HCT116 (cell line): ENCODE measurements around the gene PNRC2. TPM values are rescaled to one million over a fixed set of nuclear protein-coding genes. Genes with fewer than 3 reads are reported as not detected.

Experiments
- ATAC-seq: fragments of 200-7000 bp; cut with Tn5 transposase; 2 replicates; pipeline ENCODE4 v1.9.1; 2020; ENCODE audit warnings: mild to moderate bottlenecking, moderate library complexity
- BruUV-seq: library from RNA; stranded (reverse); fragments of 400-500 nt; replicated peaks from 2 replicates; lab custom pipeline; 2021; lab: Mats Ljungman, UMichigan
- CTCF ChIA-PET: fragments of 300-600 bp; sonication (Branson Sonifier 250); formaldehyde crosslinking; loops from one replicate; lab custom pipeline; 2021; ENCODE audit warnings: antibody characterized with exemption; lab: Charles Lee
- POLR2A ChIA-PET: fragments of 300-600, 350-600 bp; sonication (Branson Sonifier 250); formaldehyde crosslinking; loops from one replicate; lab custom pipeline; 2021; ENCODE audit warnings: antibody characterized with exemption; lab: Charles Lee
- RAD21 ChIA-PET, 2 experiments: fragments of 300-600 bp; sonication (Branson Sonifier 250); formaldehyde crosslinking; loops; one replicate each; lab custom pipeline; 2023; ENCODE audit warnings: low total read pairs in 2 of 2; ENCODE audit not compliant: uncharacterized antibody in 2 of 2, unreplicated experiment in 2 of 2, low non-redundant PET in 1 of 2; lab: Charles Lee
- DNase-seq: peaks from one replicate; pipeline ENCODE4 v3.0.0-alpha.2; 2010; ENCODE audit warnings: low read depth, low spot score
- H2AFZ ChIP-seq: fragments of 200-600 bp; shearing (Covaris generic), sonication (generic); 2 replicates; pipeline ENCODE4 v1.6.1; 2017; ENCODE audit warnings: low read depth, mixed run types, mixed read lengths, antibody characterized with exemption, low read length; ENCODE audit not compliant: poor library complexity, severe bottlenecking
- H3K27ac ChIP-seq: 2 replicates; pipeline ENCODE4 v1.5.1; 2012; ENCODE audit warnings: low read depth, low read length
- H3K27me3 ChIP-seq: fragments of 200-600 bp; sonication (generic); 2 replicates; pipeline ENCODE4 v1.6.1; 2016; ENCODE audit warnings: mixed run types, low read length, mixed read lengths; ENCODE audit not compliant: insufficient read depth
- H3K36me3 ChIP-seq, 2 experiments: fragments of 200-500 bp in 1 of 2; fragments of 200-600 bp in 1 of 2; sonication (Bioruptor generic) in 1 of 2; sonication (generic) in 1 of 2; 2 replicates each; pipeline versions ENCODE4 v1.5.1 to v1.6.1; 2014 to 2016; ENCODE audit warnings: low read length in 2 of 2, inconsistent platforms in 1 of 2, mixed read lengths in 1 of 2, mixed run types in 1 of 2; ENCODE audit not compliant: insufficient read depth in 2 of 2, control insufficient read depth in 1 of 2
- H3K4me1 ChIP-seq, 2 experiments: fragments of 200-600 bp in 1 of 2; sonication (generic) in 1 of 2; 2 replicates each; pipeline versions ENCODE4 v1.5.1 to v1.6.1; 2012 to 2017; ENCODE audit warnings: low read length in 2 of 2, inconsistent platforms in 1 of 2, mild to moderate bottlenecking in 1 of 2, mixed read lengths in 1 of 2, mixed run types in 1 of 2, moderate library complexity in 1 of 2; ENCODE audit not compliant: insufficient read depth in 2 of 2, control insufficient read depth in 1 of 2
- H3K4me2 ChIP-seq: fragments of 200-600 bp; sonication (generic); 2 replicates; pipeline ENCODE4 v1.6.1; 2017; ENCODE audit warnings: mixed run types, low read length, mixed read lengths
- H3K4me3 ChIP-seq, 2 experiments: fragments of 200-600 bp in 1 of 2; sonication (generic) in 1 of 2; replicated peaks in 1 of 2; 2 replicates each; pipeline ENCODE4 v1.5.1; 2011 to 2016; ENCODE audit warnings: low read length in 2 of 2, control low read depth in 1 of 2, low read depth in 1 of 2, mild to moderate bottlenecking in 1 of 2, mixed read lengths in 1 of 2, mixed run types in 1 of 2
- H3K79me2 ChIP-seq: fragments of 200-600 bp; sonication (generic); 2 replicates; pipeline ENCODE4 v1.6.1; 2017; ENCODE audit warnings: mild to moderate bottlenecking, mixed run types, low read length, moderate library complexity, mixed read lengths; ENCODE audit not compliant: insufficient read depth
- H3K9ac ChIP-seq: fragments of 200-600 bp; sonication (generic); 2 replicates; pipeline ENCODE4 v1.6.1; 2016; ENCODE audit warnings: low read length, mixed read lengths
- H3K9me2 ChIP-seq: fragments of 200-600 bp; sonication (generic), shearing (Covaris generic); 2 replicates; pipeline ENCODE4 v1.6.1; 2017; ENCODE audit warnings: mixed run types, mild to moderate bottlenecking, moderate library complexity; ENCODE audit not compliant: insufficient read depth
- H3K9me3 ChIP-seq, 2 experiments: fragments of 200-500 bp in 1 of 2; fragments of 200-600 bp in 1 of 2; sonication (Bioruptor generic) in 1 of 2; sonication (generic) in 1 of 2; 2 replicates each; pipeline ENCODE4 v1.6.1; 2014 to 2017; ENCODE audit warnings: low read length in 2 of 2, mixed read lengths in 2 of 2, inconsistent platforms in 1 of 2, low read depth in 1 of 2, mild to moderate bottlenecking in 1 of 2, mixed run types in 1 of 2, moderate library complexity in 1 of 2; ENCODE audit not compliant: control insufficient read depth in 1 of 2, insufficient read depth in 1 of 2
- H4K20me1 ChIP-seq: fragments of 200-600 bp; sonication (generic), shearing (Covaris generic); 2 replicates; pipeline ENCODE4 v1.6.1; 2017; ENCODE audit warnings: mixed run types, mild to moderate bottlenecking, moderate library complexity; ENCODE audit not compliant: insufficient read depth
- ELF1 ChIP-seq: IDR thresholded peaks from 2 replicates; pipeline ENCODE4 v1.6.1; 2012; ENCODE audit warnings: low read depth, borderline replicate concordance
- RAD21 ChIP-seq: IDR thresholded peaks from 2 replicates; pipeline ENCODE4 v1.6.1; 2012; ENCODE audit warnings: low read depth, mild to moderate bottlenecking
- SIN3A ChIP-seq: IDR thresholded peaks from 2 replicates; pipeline ENCODE4 v1.6.1; 2012; ENCODE audit warnings: low read depth
- intact Hi-C: fragments of 100-400 bp; cut with micrococcal nuclease; formaldehyde crosslinking; loops from 2 replicates; pipeline ENCODE4 v1.10.0; 2022
- total RNA-seq: library from RNA; stranded (reverse); gene quantifications from one replicate; pipeline ENCODE4 v1.2.1, GENCODE V29; 2021; ENCODE audit not compliant: unreplicated experiment
- TF ChIP-seq, protein P1 (sequence below): IDR thresholded peaks from 2 replicates; pipeline ENCODE4 v1.6.1; 2011; ENCODE audit warnings: mild to moderate bottlenecking, low read length, moderate library complexity; ENCODE audit not compliant: insufficient replicate concordance; ENCODE audit errors: extremely low read depth

PNRC2 gene
- total RNA-seq, 1 experiment from 2014 or later = 92.1 TPM

DNA sequence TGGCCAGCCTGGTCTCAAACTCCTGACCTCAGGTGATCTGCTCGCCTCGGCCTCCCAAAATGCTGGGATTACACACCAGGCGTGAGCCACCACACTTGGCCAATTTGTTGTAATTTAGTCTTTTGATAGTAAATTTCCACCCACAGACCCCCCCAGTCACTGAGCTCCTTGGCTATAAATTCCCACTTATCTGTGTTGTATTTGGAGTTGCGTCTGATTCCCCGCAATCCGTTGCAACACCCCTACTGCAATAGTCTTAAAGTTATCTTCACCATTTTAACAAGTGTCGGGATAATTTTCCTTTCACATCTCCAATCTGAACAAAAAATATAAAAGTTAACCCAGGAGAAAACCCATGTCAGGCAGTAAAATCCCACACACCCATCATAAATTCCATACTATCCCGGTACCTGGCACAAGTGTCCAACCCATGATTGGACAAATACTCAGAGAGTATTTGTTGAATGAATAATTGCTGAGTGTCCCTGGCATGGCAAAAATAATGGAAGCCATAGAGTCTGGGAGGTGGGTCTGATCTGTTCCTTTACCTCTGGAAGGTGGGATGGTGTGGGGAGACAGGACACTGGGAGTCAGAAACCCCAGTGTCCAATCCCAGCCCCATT lies 37.2 kb upstream of the PNRC2 start:
- Histone ChIP-seq H4K20me1 (no peaks in the 10 kb centered on the region), H3K4me1 (peaks cover 4 to 14% of the 10 kb centered on the region in 2 experiments; a peak in 3 of 4 replicates), H3K9ac (no peak overlapping the region), H3K9me3 (no peaks in the 10 kb centered on the region), H3K27me3 (no peaks in the 10 kb centered on the region), H3K27ac (no peak overlapping the region), H3K4me2 (no peak overlapping the region), H3K9me2 (no peaks in the 10 kb centered on the region), H2AFZ (no peak overlapping the region), H3K4me3 (no peak overlapping the region), H3K79me2 (no peaks in the 10 kb centered on the region), H3K36me3 (no peaks in the 10 kb centered on the region)
- no TSS peak for BruUV-seq
- ATAC-seq (no peak), DNase-seq (no peak)
- ChIA-PET CTCF (interaction anchor here (0.9 kb wide), 1 partner anchor 200 kb away, joined by 3 read pairs; no protein-coding TSS in a partner anchor), RAD21 (no interaction called here), POLR2A (no interaction called here)
- TF ChIP-seq ELF1 (no peak), SIN3A (no peak), RAD21 (no peak)
- TF ChIP-seq, protein P1, sequence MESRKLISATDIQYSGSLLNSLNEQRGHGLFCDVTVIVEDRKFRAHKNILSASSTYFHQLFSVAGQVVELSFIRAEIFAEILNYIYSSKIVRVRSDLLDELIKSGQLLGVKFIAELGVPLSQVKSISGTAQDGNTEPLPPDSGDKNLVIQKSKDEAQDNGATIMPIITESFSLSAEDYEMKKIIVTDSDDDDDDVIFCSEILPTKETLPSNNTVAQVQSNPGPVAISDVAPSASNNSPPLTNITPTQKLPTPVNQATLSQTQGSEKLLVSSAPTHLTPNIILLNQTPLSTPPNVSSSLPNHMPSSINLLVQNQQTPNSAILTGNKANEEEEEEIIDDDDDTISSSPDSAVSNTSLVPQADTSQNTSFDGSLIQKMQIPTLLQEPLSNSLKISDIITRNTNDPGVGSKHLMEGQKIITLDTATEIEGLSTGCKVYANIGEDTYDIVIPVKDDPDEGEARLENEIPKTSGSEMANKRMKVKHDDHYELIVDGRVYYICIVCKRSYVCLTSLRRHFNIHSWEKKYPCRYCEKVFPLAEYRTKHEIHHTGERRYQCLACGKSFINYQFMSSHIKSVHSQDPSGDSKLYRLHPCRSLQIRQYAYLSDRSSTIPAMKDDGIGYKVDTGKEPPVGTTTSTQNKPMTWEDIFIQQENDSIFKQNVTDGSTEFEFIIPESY = no peak
- intact Hi-C loops = no loop called here
